ENCODE data around the gene PUSL1. TPM values are rescaled to one million over a fixed set of nuclear protein-coding genes. Genes with fewer than 3 reads are reported as not detected.

Gene PUSL1
- total and polyA plus RNA-seq, 2 of the 13 experiments (the other 11 are each of a cell fraction or from before 2014, with no cell fraction given) = 8.3 to 22.2 TPM

DNA sequence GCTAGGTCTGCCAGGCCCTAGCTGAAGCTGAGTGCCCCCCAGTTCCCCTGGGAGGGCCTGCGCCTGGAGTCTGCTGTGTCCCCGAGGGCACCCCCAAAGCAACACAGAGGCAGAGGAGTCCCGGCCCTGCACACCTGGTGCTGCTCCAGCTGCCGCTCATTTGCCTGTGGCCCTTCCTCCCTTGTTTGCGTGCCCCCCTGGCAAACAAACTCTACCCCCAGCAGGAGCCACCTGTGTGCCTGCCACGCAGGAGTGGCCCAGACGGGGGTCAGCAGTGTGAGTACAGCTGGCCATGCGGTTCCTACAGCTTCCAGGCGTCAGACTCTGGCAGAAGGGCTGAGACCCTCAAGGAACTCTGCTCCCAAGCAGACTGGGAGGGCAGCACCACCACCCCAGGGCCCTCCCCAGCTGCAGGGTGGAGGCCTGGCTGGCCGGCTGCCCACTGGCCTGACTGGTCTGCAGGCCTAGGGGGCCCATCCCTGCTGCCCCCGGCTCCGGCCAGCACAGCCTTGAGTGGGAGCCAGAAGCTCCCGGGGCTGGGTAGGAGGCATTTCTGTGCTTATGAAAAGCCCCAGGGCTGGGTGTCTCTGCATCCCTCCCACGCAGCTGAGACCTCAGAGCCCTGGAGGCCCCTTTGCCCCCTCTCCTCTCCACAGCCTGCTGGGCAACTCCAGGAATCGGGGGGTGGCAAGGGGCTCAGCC is 22.1 kb downstream of the PUSL1 start (continued):
- 0 out of 2 replicates have a peak, but pooled peaks have one; percentile 25 for TF ChIP-seq YEATS4 (CRISPR knock-in tag; IDR thresholded peaks at IDR 0.05; ENCODE audit: borderline replicate concordance)
- TF ChIP-seq, protein P1, sequence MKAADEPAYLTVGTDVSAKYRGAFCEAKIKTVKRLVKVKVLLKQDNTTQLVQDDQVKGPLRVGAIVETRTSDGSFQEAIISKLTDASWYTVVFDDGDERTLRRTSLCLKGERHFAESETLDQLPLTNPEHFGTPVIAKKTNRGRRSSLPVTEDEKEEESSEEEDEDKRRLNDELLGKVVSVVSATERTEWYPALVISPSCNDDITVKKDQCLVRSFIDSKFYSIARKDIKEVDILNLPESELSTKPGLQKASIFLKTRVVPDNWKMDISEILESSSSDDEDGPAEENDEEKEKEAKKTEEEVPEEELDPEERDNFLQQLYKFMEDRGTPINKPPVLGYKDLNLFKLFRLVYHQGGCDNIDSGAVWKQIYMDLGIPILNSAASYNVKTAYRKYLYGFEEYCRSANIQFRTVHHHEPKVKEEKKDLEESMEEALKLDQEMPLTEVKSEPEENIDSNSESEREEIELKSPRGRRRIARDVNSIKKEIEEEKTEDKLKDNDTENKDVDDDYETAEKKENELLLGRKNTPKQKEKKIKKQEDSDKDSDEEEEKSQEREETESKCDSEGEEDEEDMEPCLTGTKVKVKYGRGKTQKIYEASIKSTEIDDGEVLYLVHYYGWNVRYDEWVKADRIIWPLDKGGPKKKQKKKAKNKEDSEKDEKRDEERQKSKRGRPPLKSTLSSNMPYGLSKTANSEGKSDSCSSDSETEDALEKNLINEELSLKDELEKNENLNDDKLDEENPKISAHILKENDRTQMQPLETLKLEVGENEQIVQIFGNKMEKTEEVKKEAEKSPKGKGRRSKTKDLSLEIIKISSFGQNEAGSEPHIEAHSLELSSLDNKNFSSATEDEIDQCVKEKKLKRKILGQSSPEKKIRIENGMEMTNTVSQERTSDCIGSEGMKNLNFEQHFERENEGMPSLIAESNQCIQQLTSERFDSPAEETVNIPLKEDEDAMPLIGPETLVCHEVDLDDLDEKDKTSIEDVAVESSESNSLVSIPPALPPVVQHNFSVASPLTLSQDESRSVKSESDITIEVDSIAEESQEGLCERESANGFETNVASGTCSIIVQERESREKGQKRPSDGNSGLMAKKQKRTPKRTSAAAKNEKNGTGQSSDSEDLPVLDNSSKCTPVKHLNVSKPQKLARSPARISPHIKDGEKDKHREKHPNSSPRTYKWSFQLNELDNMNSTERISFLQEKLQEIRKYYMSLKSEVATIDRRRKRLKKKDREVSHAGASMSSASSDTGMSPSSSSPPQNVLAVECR (CRISPR knock-in tag; IDR thresholded peaks at IDR 0.05; ENCODE audit: borderline replicate concordance) = peak; percentile 10; the same call in 1 of the 2 replicates
- TF ChIP-seq NFE2L1 (CRISPR knock-in tag; IDR thresholded peaks at IDR 0.05; ENCODE audit: borderline replicate concordance) = no peak
- no peak for TF ChIP-seq RFX3 (CRISPR knock-in tag; IDR thresholded peaks at IDR 0.05)
- TF ChIP-seq, protein P2, sequence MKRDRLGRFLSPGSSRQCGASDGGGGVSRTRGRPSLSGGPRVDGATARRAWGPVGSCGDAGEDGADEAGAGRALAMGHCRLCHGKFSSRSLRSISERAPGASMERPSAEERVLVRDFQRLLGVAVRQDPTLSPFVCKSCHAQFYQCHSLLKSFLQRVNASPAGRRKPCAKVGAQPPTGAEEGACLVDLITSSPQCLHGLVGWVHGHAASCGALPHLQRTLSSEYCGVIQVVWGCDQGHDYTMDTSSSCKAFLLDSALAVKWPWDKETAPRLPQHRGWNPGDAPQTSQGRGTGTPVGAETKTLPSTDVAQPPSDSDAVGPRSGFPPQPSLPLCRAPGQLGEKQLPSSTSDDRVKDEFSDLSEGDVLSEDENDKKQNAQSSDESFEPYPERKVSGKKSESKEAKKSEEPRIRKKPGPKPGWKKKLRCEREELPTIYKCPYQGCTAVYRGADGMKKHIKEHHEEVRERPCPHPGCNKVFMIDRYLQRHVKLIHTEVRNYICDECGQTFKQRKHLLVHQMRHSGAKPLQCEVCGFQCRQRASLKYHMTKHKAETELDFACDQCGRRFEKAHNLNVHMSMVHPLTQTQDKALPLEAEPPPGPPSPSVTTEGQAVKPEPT (CRISPR knock-in tag; IDR thresholded peaks at IDR 0.05; ENCODE audit: low read depth) = 0 out of 2 replicates have a peak, but pooled peaks have one; percentile 15
- no peak for TF ChIP-seq CEBPB (IDR thresholded peaks at IDR 0.05; ENCODE audit: borderline replicate concordance, low read depth, low read length)
- no peak for TF ChIP-seq ZNF558 (CRISPR knock-in tag; IDR thresholded peaks at IDR 0.05; ENCODE audit: borderline replicate concordance)
- TF ChIP-seq, protein P3, sequence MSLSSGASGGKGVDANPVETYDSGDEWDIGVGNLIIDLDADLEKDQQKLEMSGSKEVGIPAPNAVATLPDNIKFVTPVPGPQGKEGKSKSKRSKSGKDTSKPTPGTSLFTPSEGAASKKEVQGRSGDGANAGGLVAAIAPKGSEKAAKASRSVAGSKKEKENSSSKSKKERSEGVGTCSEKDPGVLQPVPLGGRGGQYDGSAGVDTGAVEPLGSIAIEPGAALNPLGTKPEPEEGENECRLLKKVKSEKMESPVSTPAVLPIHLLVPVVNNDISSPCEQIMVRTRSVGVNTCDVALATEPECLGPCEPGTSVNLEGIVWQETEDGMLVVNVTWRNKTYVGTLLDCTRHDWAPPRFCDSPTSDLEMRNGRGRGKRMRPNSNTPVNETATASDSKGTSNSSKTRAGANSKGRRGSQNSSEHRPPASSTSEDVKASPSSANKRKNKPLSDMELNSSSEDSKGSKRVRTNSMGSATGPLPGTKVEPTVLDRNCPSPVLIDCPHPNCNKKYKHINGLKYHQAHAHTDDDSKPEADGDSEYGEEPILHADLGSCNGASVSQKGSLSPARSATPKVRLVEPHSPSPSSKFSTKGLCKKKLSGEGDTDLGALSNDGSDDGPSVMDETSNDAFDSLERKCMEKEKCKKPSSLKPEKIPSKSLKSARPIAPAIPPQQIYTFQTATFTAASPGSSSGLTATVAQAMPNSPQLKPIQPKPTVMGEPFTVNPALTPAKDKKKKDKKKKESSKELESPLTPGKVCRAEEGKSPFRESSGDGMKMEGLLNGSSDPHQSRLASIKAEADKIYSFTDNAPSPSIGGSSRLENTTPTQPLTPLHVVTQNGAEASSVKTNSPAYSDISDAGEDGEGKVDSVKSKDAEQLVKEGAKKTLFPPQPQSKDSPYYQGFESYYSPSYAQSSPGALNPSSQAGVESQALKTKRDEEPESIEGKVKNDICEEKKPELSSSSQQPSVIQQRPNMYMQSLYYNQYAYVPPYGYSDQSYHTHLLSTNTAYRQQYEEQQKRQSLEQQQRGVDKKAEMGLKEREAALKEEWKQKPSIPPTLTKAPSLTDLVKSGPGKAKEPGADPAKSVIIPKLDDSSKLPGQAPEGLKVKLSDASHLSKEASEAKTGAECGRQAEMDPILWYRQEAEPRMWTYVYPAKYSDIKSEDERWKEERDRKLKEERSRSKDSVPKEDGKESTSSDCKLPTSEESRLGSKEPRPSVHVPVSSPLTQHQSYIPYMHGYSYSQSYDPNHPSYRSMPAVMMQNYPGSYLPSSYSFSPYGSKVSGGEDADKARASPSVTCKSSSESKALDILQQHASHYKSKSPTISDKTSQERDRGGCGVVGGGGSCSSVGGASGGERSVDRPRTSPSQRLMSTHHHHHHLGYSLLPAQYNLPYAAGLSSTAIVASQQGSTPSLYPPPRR (CRISPR knock-in tag; IDR thresholded peaks at IDR 0.05; ENCODE audit: borderline replicate concordance) = 0 out of 2 replicates have a peak, but pooled peaks have one; percentile 7
- no peak for TF ChIP-seq FOXM1 (CRISPR knock-in tag; IDR thresholded peaks at IDR 0.05)
- 0 out of 2 replicates have a peak, but pooled peaks have one; percentile 44 for TF ChIP-seq ZNF563 (CRISPR knock-in tag; IDR thresholded peaks at IDR 0.05)
- TF ChIP-seq CREM (IDR thresholded peaks at IDR 0.05) = no peak
- TF ChIP-seq CREM (CRISPR knock-in tag; IDR thresholded peaks at IDR 0.05) = no peak
- TF ChIP-seq ZNF367 (CRISPR knock-in tag; IDR thresholded peaks at IDR 0.05; ENCODE audit: borderline replicate concordance) = no peak
- TF ChIP-seq EED (CRISPR knock-in tag; IDR thresholded peaks at IDR 0.05) = no peak
- TF ChIP-seq ZSCAN12 (CRISPR knock-in tag; IDR thresholded peaks at IDR 0.05) = no peak
- no peak for TF ChIP-seq TEAD3 (CRISPR knock-in tag; optimal IDR thresholded peaks at IDR 0.05; ENCODE audit: borderline replicate concordance)
- no peak for TF ChIP-seq HNRNPLL (IDR thresholded peaks at IDR 0.05; ENCODE audit: low read depth, low read length, poor library complexity, severe bottlenecking)
- TF ChIP-seq ZNF557 (CRISPR knock-in tag; IDR thresholded peaks at IDR 0.05) = no peak
- no peak for TF ChIP-seq SOX5 (CRISPR knock-in tag; IDR thresholded peaks at IDR 0.05; ENCODE audit: borderline replicate concordance)
- no peak for TF ChIP-seq ZNF879 (CRISPR knock-in tag; IDR thresholded peaks at IDR 0.05)

Measured in HepG2 (cell line).